A549 (cell line): ENCODE data around the gene ORC4.

Experiments
- EP300 ChIP-seq, 2 experiments: fragments of >200 bp; sonication (Bioruptor Twin); formaldehyde crosslinking; IDR thresholded peaks; 2 replicates in 1 of 2; 3 replicates in 1 of 2; pipeline ENCODE4 v1.6.1; 2016 to 2017
- HDAC2 ChIP-seq: fragments of 200-600 bp; sonication (generic); IDR thresholded peaks from 2 replicates; pipeline ENCODE4 v1.6.1; 2016
- HOXB13 ChIP-seq: fragments of 250-450 bp; sonication (Bioruptor Pico); IDR thresholded peaks from 2 replicates; pipeline ENCODE4 v1.5.0; 2020; ENCODE audit warnings: low read depth, mild to moderate bottlenecking, moderate library complexity
- MAFK ChIP-seq: fragments of 450-650 bp; IDR thresholded peaks from 2 replicates; pipeline ENCODE4 v1.6.1; 2014; ENCODE audit not compliant: partially characterized antibody
- RAD21 ChIP-seq, 2 experiments: fragments of >200 bp in 1 of 2; sonication (Bioruptor Twin) in 1 of 2; formaldehyde crosslinking in 1 of 2; IDR thresholded peaks in 1 of 2; conservative IDR thresholded peaks in 1 of 2; 2 replicates in 1 of 2; 3 replicates in 1 of 2; pipeline ENCODE4 v1.6.1; 2012 to 2018; ENCODE audit warnings: inconsistent platforms in 1 of 2
- SMC3 ChIP-seq: fragments of >200 bp; sonication (Bioruptor Twin); formaldehyde crosslinking; IDR thresholded peaks from 3 replicates; pipeline ENCODE4 v1.6.1; 2018; ENCODE audit warnings: inconsistent platforms
- TF ChIP-seq, protein P1 (sequence below): fragments of >200 bp; sonication (Bioruptor Twin); formaldehyde crosslinking; IDR thresholded peaks from 3 replicates; pipeline ENCODE4 v1.5.1; 2016
- TF ChIP-seq, protein P2 (sequence below): fragments of 450-650 bp; IDR thresholded peaks from 2 replicates; pipeline ENCODE4 v1.6.1; 2014; ENCODE audit warnings: antibody characterized with exemption
- TF ChIP-seq, protein P3 (sequence below): IDR thresholded peaks from 2 replicates; pipeline ENCODE4 v1.6.1; 2012
- TF ChIP-seq, protein P4 (sequence below): fragments of 250-450 bp; sonication (Bioruptor Pico); IDR thresholded peaks from 2 replicates; pipeline ENCODE4 v1.5.0; 2021; ENCODE audit warnings: mild to moderate bottlenecking, moderate library complexity, borderline replicate concordance

DNA sequence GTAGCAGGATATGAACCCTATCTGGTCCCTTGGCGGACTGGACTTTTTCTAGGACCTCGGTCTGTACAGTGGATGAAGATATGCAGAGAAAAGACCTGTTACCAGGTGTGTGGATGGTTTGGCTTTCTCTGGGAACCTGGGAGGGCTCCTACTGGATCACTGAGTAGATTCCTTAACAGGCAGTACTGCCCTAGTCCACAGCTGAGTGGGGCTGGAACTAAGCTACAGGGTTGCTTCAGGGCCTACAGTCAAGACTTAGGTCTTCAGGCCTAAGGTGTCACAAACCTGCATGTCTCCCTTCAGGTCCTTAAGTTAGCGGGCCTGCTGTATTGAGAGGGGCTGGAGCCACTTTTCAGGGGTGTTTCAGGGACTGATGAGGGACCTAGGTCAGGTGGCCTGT, 42.9 kb downstream of the ORC4 start:
- TF ChIP-seq, protein P1, sequence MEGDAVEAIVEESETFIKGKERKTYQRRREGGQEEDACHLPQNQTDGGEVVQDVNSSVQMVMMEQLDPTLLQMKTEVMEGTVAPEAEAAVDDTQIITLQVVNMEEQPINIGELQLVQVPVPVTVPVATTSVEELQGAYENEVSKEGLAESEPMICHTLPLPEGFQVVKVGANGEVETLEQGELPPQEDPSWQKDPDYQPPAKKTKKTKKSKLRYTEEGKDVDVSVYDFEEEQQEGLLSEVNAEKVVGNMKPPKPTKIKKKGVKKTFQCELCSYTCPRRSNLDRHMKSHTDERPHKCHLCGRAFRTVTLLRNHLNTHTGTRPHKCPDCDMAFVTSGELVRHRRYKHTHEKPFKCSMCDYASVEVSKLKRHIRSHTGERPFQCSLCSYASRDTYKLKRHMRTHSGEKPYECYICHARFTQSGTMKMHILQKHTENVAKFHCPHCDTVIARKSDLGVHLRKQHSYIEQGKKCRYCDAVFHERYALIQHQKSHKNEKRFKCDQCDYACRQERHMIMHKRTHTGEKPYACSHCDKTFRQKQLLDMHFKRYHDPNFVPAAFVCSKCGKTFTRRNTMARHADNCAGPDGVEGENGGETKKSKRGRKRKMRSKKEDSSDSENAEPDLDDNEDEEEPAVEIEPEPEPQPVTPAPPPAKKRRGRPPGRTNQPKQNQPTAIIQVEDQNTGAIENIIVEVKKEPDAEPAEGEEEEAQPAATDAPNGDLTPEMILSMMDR: no peak
- TF ChIP-seq MAFK: no peak
- no peak for TF ChIP-seq HOXB13 (CRISPR knock-in tag)
- no peak for TF ChIP-seq SMC3
- TF ChIP-seq EP300 (IDR thresholded peaks at IDR 0.05): no peak
- TF ChIP-seq, protein P2, sequence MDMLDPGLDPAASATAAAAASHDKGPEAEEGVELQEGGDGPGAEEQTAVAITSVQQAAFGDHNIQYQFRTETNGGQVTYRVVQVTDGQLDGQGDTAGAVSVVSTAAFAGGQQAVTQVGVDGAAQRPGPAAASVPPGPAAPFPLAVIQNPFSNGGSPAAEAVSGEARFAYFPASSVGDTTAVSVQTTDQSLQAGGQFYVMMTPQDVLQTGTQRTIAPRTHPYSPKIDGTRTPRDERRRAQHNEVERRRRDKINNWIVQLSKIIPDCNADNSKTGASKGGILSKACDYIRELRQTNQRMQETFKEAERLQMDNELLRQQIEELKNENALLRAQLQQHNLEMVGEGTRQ: no peak
- TF ChIP-seq, protein P3, sequence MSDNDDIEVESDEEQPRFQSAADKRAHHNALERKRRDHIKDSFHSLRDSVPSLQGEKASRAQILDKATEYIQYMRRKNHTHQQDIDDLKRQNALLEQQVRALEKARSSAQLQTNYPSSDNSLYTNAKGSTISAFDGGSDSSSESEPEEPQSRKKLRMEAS: no peak
- TF ChIP-seq, protein P4, sequence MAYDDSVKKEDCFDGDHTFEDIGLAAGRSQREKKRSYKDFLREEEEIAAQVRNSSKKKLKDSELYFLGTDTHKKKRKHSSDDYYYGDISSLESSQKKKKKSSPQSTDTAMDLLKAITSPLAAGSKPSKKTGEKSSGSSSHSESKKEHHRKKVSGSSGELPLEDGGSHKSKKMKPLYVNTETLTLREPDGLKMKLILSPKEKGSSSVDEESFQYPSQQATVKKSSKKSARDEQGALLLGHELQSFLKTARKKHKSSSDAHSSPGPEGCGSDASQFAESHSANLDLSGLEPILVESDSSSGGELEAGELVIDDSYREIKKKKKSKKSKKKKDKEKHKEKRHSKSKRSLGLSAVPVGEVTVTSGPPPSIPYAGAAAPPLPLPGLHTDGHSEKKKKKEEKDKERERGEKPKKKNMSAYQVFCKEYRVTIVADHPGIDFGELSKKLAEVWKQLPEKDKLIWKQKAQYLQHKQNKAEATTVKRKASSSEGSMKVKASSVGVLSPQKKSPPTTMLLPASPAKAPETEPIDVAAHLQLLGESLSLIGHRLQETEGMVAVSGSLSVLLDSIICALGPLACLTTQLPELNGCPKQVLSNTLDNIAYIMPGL: no peak
- TF ChIP-seq RAD21 (conservative IDR thresholded peaks at IDR 0.05 in 1 of 2, IDR thresholded peaks at IDR 0.05 in 1 of 2): no peak
- TF ChIP-seq HDAC2: no peak
